Peyer's patch (tissue), 4 donors: Measurements from ENCODE around the gene SRRM1.

Source experiments
- CTCF ChIP-seq, 6 experiments: fragments of 450-650 bp in 4 of 6; fragments of 200-600 bp in 2 of 6; sonication (generic) in 1 of 6; IDR thresholded peaks; one replicate each; pipeline ENCODE4 v1.5.1; 2017 to 2019; ENCODE audit warnings: antibody characterized with exemption in 6 of 6, mild to moderate bottlenecking in 3 of 6, moderate library complexity in 1 of 6
- POLR2A ChIP-seq, 2 donors: fragments of 450-650 bp; IDR thresholded peaks; one replicate each; pipeline ENCODE4 v1.5.1; 2017; ENCODE audit warnings: antibody characterized with exemption in 2 of 2, mild to moderate bottlenecking in 2 of 2, moderate library complexity in 2 of 2

GRCh38 chr1:24720152-24720551 lies 77.0 kb downstream of the SRRM1 start:
- TF ChIP-seq CTCF (IDR thresholded peaks at IDR 0.05) (no peak), POLR2A (IDR thresholded peaks at IDR 0.05) (no peak)
